ENCODE data around the gene ERCC6L2. TPM values are rescaled to one million over a fixed set of nuclear protein-coding genes. Genes with fewer than 3 reads are reported as not detected.

Gene ERCC6L2
- total RNA-seq, 1 donor from 2014 or later, result 21.7 TPM

DNA sequence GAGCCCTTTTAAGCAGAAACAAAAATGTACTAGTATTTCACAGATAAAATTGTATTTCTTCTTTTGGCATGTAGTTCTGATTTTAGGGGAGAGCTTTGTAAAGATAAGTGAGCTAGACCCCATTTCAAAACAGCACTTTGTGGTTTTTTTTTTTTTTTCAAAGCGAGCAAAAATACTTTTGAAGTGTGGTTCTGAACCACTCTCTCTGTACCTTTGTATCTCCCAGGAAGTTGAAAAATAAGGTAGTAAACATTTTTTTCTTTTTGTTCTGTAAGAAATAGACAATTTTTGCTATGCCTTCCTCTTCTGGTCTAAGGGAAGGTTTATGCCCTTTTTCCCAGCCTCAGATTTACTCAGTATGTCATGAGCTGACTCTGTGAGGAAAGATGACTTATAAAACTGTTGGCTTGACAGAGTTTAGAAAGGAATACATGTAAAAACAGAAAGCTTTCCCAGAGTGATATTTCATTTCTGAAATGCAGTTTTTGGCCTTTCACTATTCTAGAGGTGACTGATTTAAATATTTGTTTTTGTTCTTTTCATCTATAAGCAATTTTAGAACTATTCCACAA is 12.5 kb downstream of the ERCC6L2 start:
- peaks cover 15% of the 10 kb centered on the region for H3K36me3 ChIP-seq
- DNase-seq, result no peak
- H3K27me3 ChIP-seq (ENCODE audit: low read depth), result no peaks in the 10 kb centered on the region
- no peak overlapping the region for H3K27ac ChIP-seq (replicated peaks)
- peaks cover 10% of the 10 kb centered on the region for H3K9me3 ChIP-seq (replicated peaks)
- no peak overlapping the region for H3K4me3 ChIP-seq
- TF ChIP-seq, protein P1, sequence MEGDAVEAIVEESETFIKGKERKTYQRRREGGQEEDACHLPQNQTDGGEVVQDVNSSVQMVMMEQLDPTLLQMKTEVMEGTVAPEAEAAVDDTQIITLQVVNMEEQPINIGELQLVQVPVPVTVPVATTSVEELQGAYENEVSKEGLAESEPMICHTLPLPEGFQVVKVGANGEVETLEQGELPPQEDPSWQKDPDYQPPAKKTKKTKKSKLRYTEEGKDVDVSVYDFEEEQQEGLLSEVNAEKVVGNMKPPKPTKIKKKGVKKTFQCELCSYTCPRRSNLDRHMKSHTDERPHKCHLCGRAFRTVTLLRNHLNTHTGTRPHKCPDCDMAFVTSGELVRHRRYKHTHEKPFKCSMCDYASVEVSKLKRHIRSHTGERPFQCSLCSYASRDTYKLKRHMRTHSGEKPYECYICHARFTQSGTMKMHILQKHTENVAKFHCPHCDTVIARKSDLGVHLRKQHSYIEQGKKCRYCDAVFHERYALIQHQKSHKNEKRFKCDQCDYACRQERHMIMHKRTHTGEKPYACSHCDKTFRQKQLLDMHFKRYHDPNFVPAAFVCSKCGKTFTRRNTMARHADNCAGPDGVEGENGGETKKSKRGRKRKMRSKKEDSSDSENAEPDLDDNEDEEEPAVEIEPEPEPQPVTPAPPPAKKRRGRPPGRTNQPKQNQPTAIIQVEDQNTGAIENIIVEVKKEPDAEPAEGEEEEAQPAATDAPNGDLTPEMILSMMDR (IDR thresholded peaks at IDR 0.05; ENCODE audit: borderline replicate concordance), result no peak
- peaks cover 8% of the 10 kb centered on the region for H3K4me1 ChIP-seq
- intact Hi-C loops (cut with micrococcal nuclease), result no loop called here

DNA sequence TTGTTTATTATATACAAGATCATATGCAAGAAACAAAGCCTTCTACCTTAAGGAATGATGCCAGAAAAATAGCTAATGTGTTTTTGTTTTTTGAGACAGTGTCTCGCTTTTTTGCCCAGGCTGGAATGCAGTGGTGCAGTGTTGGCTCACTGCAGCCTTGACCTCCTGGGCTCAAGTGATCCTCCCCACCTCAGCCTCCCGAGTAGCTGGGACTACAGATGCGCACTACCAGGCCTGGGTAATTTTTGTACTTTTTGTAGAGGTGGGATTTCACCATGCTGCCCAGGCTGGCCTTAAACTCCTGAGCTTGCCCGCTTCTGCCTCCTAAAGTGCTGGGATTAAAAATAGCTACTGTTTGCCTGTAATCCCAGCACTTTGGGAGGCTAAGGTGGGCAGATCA is 15.1 kb downstream of the ERCC6L2 start:
- Histone ChIP-seq H3K36me3 (peaks cover 4% of the 10 kb centered on the region), H3K4me1 (peaks cover 3% of the 10 kb centered on the region), H3K27me3 (ENCODE audit: low read depth) (no peaks in the 10 kb centered on the region), H3K9me3 (replicated peaks) (peaks cover 16% of the 10 kb centered on the region), H3K4me3 (no peak overlapping the region), H3K27ac (replicated peaks) (no peak overlapping the region)
- DNase-seq, result no peak
- TF ChIP-seq, protein P1 (IDR thresholded peaks at IDR 0.05; ENCODE audit: borderline replicate concordance), result no peak
- intact Hi-C loops (cut with micrococcal nuclease), result no loop called here

DNA sequence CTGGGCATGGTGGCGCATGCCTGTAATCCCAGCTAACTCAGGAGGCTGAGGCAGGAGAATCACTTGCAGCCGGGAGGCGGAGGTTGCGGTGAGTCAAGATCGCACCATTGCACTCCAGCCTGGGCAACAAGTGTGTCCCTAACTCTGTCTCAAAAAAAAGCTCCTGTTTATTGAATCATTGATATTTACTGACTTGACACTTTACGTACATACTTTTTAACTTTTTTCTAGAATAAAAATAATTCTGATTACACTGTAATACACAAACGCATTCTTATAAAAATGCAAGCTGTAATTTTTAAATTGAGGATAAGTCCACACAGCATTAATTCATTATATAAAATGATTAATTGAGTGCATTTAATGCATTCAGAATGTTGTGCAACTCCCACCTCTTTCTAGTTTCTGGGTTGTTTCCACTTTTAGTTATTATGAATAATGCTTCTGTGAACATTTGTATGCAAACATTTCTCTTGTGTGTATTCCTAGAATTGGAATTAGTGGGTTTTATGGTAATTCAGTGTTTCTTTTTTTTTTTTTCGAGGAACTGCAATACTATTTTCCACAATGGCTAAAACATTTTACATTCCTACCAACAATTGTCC is 15.7 kb downstream of the ERCC6L2 start:
- intact Hi-C loops (cut with micrococcal nuclease), result no loop called here
- DNase-seq, result no peak
- Histone ChIP-seq H3K9me3 (replicated peaks) (peaks cover 16% of the 10 kb centered on the region), H3K4me1 (no peaks in the 10 kb centered on the region), H3K36me3 (peaks cover 4% of the 10 kb centered on the region), H3K4me3 (no peak overlapping the region), H3K27me3 (ENCODE audit: low read depth) (no peaks in the 10 kb centered on the region), H3K27ac (replicated peaks) (no peak overlapping the region)
- TF ChIP-seq, protein P1 (IDR thresholded peaks at IDR 0.05; ENCODE audit: borderline replicate concordance), result no peak

DNA sequence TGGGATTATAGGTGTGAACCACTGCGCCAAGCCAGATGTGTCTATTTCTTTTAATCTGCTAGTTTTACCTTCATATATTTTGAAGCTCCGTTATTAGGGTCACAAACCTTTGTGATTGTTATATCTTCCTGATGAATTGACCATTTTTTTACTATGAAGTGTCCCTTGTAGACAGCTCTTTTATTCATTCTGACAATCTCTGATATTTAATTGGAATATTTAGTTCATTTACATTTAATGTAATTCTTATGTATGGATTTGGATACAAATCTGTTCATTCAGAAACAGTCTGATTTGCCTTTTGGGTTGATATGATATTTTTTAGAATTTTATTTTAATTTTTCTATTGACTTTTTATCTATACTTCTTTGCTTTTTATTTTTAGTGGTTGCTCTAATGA is 17.2 kb downstream of the ERCC6L2 start:
- intact Hi-C loops (cut with micrococcal nuclease), result no loop called here
- H3K4me3 ChIP-seq, result no peak overlapping the region
- TF ChIP-seq, protein P1 (IDR thresholded peaks at IDR 0.05; ENCODE audit: borderline replicate concordance), result no peak

DNA sequence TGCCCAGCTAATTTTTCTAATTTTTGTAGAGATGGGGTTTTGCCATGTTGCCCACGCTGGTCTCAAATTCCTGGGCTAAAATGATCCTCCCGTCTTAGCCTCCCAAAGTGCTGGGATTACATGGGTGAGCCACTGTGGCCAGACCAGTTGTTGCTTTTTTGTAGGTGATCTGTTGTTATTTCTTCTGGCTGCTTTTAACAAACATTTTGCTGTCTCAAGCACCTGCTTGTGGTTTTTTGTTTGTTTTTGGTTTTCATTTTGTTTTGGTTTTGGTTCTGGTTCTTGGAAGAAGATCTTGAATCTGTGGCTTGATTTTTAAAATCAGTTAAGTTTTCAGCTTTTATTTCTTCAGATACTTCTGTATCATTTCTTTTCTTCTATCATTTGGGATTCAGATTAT is 21.1 kb downstream of the ERCC6L2 start:
- Histone ChIP-seq H3K4me3 (no peak overlapping the region), H3K27me3 (ENCODE audit: low read depth) (no peaks in the 10 kb centered on the region), H3K4me1 (peaks cover 4% of the 10 kb centered on the region), H3K36me3 (peaks cover 7% of the 10 kb centered on the region), H3K9me3 (replicated peaks) (peaks cover 16% of the 10 kb centered on the region), H3K27ac (replicated peaks) (no peak overlapping the region)
- TF ChIP-seq, protein P1 (IDR thresholded peaks at IDR 0.05; ENCODE audit: borderline replicate concordance), result no peak
- intact Hi-C loops (cut with micrococcal nuclease), result no loop called here
- DNase-seq, result no peak

More for the DNA sequence above, 17.2 kb downstream of the ERCC6L2 start:
- Histone ChIP-seq H3K9me3 (replicated peaks) (peaks cover 16% of the 10 kb centered on the region), H3K27me3 (ENCODE audit: low read depth) (no peaks in the 10 kb centered on the region), H3K4me1 (peaks cover 4% of the 10 kb centered on the region), H3K27ac (replicated peaks) (no peak overlapping the region), H3K36me3 (peaks cover 7% of the 10 kb centered on the region)
- no peak for DNase-seq

Data from left ventricle myocardium inferior (tissue), 1 donor.